ENCODE data around the gene DNAL4. TPM values are rescaled to one million over a fixed set of nuclear protein-coding genes. Genes with fewer than 3 reads are reported as not detected.
A peak's percentile ranks its signal among the peaks of the same experiment; 100 is the strongest.

Gene DNAL4
- total RNA-seq, 1 experiment from 2014 or later = 8.3 TPM

DNA sequence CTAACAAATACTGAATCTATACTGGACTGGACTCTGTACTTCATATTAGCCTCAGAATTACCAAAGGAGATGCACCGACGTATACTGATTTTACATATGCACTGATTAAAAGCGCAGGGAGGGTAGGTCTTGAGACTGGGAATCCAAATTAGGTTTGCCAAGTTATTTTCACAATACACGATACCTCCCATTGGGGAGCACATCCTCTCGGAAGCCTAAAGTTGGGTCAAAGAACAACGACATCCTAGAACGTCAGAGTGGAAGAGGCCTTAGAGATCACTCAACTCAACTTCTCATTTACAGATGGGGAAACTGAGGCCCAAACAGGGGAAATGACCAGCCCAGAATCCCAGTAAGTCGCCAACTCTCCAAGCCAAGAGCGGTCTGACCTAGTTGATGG lies 626 bp downstream of the DNAL4 start:
- Histone ChIP-seq H3K14ac (ENCODE audit: insufficient read depth, low read length) (no peak overlapping the region), H3K4ac (ENCODE audit: low read depth, low read length) (no peak overlapping the region), H3K9me3 (ENCODE audit: control insufficient read depth, low read depth, low read length) (no peaks in the 10 kb centered on the region), H3K18ac (ENCODE audit: insufficient read length, low read depth, low read length) (peak overlapping the region; percentile 25), H2BK20ac (ENCODE audit: low read depth, low read length, poor library complexity, severe bottlenecking) (no peak overlapping the region), H4K5ac (ENCODE audit: insufficient read length, low read depth, low read length) (no peak overlapping the region), H4K91ac (ENCODE audit: insufficient read length, low read depth, low read length) (no peak overlapping the region), H3T11ph (ENCODE audit: low read length) (no peak overlapping the region), H3K79me2 (ENCODE audit: insufficient read depth, low read length) (no peaks in the 10 kb centered on the region), H3K4me1 (ENCODE audit: insufficient read depth, low read length) (no peaks in the 10 kb centered on the region), H3K56ac (ENCODE audit: insufficient read length, low read depth, low read length) (no peak overlapping the region), H3K9ac (ENCODE audit: extremely low read depth, insufficient read length, low read length) (peak overlapping the region; percentile 27), H2BK5ac (ENCODE audit: insufficient read length, low read length) (no peak overlapping the region), H3K27me3 (ENCODE audit: insufficient read depth, low read length) (no peaks in the 10 kb centered on the region), H2AK5ac (ENCODE audit: insufficient read length, low read length) (no peak overlapping the region), H3K23me2 (ENCODE audit: insufficient read length, low read depth, low read length, poor library complexity, severe bottlenecking) (no peaks in the 10 kb centered on the region), H2BK15ac (ENCODE audit: low read depth, low read length) (no peak overlapping the region), H3K27ac (ENCODE audit: insufficient read length, low read depth, low read length) (no peak overlapping the region), H3K23ac (ENCODE audit: insufficient read length, low read depth, low read length) (no peak overlapping the region), H3K79me1 (ENCODE audit: insufficient read depth, low read depth, low read length, poor library complexity, severe bottlenecking) (no peaks in the 10 kb centered on the region), H2AFZ (ENCODE audit: low read length) (no peak overlapping the region), H2BK120ac (ENCODE audit: low read depth, low read length, poor library complexity, severe bottlenecking) (no peak overlapping the region), H4K20me1 (ENCODE audit: control insufficient read depth, insufficient read depth, insufficient read length) (no peaks in the 10 kb centered on the region), H4K8ac (replicated peaks; ENCODE audit: insufficient read length, low read depth, low read length) (no peak overlapping the region), H3K4me2 (ENCODE audit: insufficient read depth, insufficient read length, low read length) (peak overlapping the region; percentile 66), H2BK12ac (ENCODE audit: insufficient read length, low read depth, low read length) (no peak overlapping the region)
- TF ChIP-seq, protein P1, sequence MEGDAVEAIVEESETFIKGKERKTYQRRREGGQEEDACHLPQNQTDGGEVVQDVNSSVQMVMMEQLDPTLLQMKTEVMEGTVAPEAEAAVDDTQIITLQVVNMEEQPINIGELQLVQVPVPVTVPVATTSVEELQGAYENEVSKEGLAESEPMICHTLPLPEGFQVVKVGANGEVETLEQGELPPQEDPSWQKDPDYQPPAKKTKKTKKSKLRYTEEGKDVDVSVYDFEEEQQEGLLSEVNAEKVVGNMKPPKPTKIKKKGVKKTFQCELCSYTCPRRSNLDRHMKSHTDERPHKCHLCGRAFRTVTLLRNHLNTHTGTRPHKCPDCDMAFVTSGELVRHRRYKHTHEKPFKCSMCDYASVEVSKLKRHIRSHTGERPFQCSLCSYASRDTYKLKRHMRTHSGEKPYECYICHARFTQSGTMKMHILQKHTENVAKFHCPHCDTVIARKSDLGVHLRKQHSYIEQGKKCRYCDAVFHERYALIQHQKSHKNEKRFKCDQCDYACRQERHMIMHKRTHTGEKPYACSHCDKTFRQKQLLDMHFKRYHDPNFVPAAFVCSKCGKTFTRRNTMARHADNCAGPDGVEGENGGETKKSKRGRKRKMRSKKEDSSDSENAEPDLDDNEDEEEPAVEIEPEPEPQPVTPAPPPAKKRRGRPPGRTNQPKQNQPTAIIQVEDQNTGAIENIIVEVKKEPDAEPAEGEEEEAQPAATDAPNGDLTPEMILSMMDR (conservative IDR thresholded peaks at IDR 0.05) = no peak
- H3K4me1 Mint-ChIP-seq = peaks cover 13 to 21% of the 10 kb centered on the region in 2 experiments
- no CpG with 5 or more reads among the region's 9 CpGs for WGBS (ENCODE audit: extremely low coverage, insufficient read length, low lambda C conversion rate)
- peak overlapping the region in 2 of 3 experiments; percentile 53 to 57; a peak in 3 of 7 replicates for H3K27ac Mint-ChIP-seq
- no peak for DNase-seq
- H3K27me3 Mint-ChIP-seq (ENCODE audit: low read depth) = peaks cover 29% of the 10 kb centered on the region
- H3K36me3 Mint-ChIP-seq (ENCODE audit: insufficient read depth in 1 of 3, low read depth in 3 of 3) = no peaks in the 10 kb centered on the region
- peak overlapping the region; percentile 73 to 92 for H3K4me3 Mint-ChIP-seq
- H3K9me3 Mint-ChIP-seq = no peaks in the 10 kb centered on the region
